Pancreas (tissue), 10 donors: ENCODE results near the gene IFIT1. TPM values are rescaled to one million over a fixed set of nuclear protein-coding genes. Genes with fewer than 3 reads are reported as not detected.
"Not testable (repeated sequence)": the region's sequence is repeated elsewhere in the genome, so short reads cannot be mapped to it uniquely, and the experiment has no call there.

Experiments
- ATAC-seq, 4 donors: fragments of 200-7000 bp; cut with Tn5 transposase; one replicate each; pipeline versions ENCODE4 v1.8.0 to v1.9.1; 2020; ENCODE audit warnings: mild to moderate bottlenecking in 4 of 4, moderate library complexity in 4 of 4
- DNase-seq, 6 donors: peaks; one replicate each; pipeline ENCODE4 v3.0.0-alpha.2; 2020
- FAIRE-seq: peaks from 2 replicates; lab custom pipeline; 2012; peaks lifted over from hg19 to GRCh38; lab: Jason Lieb, UNC
- H3K27ac ChIP-seq, 4 donors: fragments of 200-600 bp; sonication (generic); 1 replicate in 3 of 4; 2 replicates in 1 of 4; pipeline versions ENCODE4 v1.5.0 to v1.8.0; 2020
- H3K27me3 ChIP-seq, 4 donors: fragments of 200-600 bp; one replicate each; pipeline ENCODE4 v1.8.0; 2021
- H3K36me3 ChIP-seq, 3 donors: fragments of 200-600 bp; sonication (generic) in 1 of 3; one replicate each; pipeline versions ENCODE4 v1.5.0 to v1.8.0; 2020 to 2021
- H3K4me1 ChIP-seq, 3 donors: fragments of 200-600 bp; one replicate each; pipeline ENCODE4 v1.8.0; 2021
- H3K4me3 ChIP-seq, 4 donors: fragments of 200-600 bp; sonication (generic) in 2 of 4; one replicate each; pipeline versions ENCODE4 v1.5.0 to v1.8.0; 2020 to 2021
- H3K9me3 ChIP-seq, 4 donors: fragments of 200-600 bp; one replicate each; pipeline ENCODE4 v1.8.0; 2021
- WGBS, 2 donors: extraction: QIAGEN DNeasy Blood & Tissue Kit; methylation state at CpG; one replicate each; pipeline ENCODE4 v1.1.7; 2013; 5-methylcytosine and 5-hydroxymethylcytosine counted together
- intact Hi-C, 3 donors: fragments of 100-400 bp; cut with DNase I; formaldehyde crosslinking; loops; one replicate each; pipeline versions ENCODE4 v1.11.1 to v1.14.2; 2022
- polyA plus RNA-seq, 2 donors: library from polyadenylated mRNA; stranded (reverse); fragments of 200-250 nt; gene quantifications; one replicate each; pipeline ENCODE4 v1.2.3, GENCODE V29; 2013
- total RNA-seq, 6 donors: library from RNA; stranded (reverse); fragmentation: NEBNext Ultra II Directional in 4 of 6; extraction: Animal tissue kit (Norgen Biotek cat#: 25700) in 4 of 6; gene quantifications; one replicate each; pipeline versions ENCODE4 v1.2.1 to v1.2.4, GENCODE V29; 2021 to 2023
- TF ChIP-seq, protein P1 (sequence below), 4 donors: fragments of 200-600 bp; sonication (generic) in 3 of 4; IDR thresholded peaks; one replicate each; pipeline versions ENCODE4 v1.5.0 to v1.8.0; 2021; ENCODE audit warnings: antibody characterized with exemption in 4 of 4
- donor health status: healthy with polysubstance abuse.
- donor health status: DM: no; HTN: no; CAD: no; lungs with moderate emphysema.
- donor health status: DM: no; HTN: no; CAD: no.
- donor health status: control.
- donor health status: control.
- donor health status: Bipolar disorder and iron deficiency.
- donor health status: DM: yes; HTN: yes; CAD: no.
- donor health status: DM: no; HTN: no; CAD: no.
- donor health status: DM: no; HTN: no; CAD: no.
- donor health status: DM: yes; HTN: yes; CAD: no.

Gene IFIT1
- total and polyA plus RNA-seq, 8 donors: 2.4 to 11.4 (median 4.0) TPM

- H3K4me3 ChIP-seq: no peak overlapping the region
- TF ChIP-seq, protein P1, sequence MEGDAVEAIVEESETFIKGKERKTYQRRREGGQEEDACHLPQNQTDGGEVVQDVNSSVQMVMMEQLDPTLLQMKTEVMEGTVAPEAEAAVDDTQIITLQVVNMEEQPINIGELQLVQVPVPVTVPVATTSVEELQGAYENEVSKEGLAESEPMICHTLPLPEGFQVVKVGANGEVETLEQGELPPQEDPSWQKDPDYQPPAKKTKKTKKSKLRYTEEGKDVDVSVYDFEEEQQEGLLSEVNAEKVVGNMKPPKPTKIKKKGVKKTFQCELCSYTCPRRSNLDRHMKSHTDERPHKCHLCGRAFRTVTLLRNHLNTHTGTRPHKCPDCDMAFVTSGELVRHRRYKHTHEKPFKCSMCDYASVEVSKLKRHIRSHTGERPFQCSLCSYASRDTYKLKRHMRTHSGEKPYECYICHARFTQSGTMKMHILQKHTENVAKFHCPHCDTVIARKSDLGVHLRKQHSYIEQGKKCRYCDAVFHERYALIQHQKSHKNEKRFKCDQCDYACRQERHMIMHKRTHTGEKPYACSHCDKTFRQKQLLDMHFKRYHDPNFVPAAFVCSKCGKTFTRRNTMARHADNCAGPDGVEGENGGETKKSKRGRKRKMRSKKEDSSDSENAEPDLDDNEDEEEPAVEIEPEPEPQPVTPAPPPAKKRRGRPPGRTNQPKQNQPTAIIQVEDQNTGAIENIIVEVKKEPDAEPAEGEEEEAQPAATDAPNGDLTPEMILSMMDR (IDR thresholded peaks at IDR 0.05): no peak
- intact Hi-C loops: no loop called here
- DNase-seq (no peak), ATAC-seq (no peak), FAIRE-seq (no peak)
- no peaks in the 10 kb centered on the region for H3K36me3 ChIP-seq
- WGBS, 2 donors: 80% methylated on average over 5 of the region's 5 CpGs
- no peaks in the 10 kb centered on the region for H3K9me3 ChIP-seq
- peaks cover 0 to 18% (median 6%) of the 10 kb centered on the region in 3 donors for H3K4me1 ChIP-seq
- H3K27ac ChIP-seq: peak overlapping the region in 1 of 4 donors; percentile 71
- H3K27me3 ChIP-seq: no peaks in the 10 kb centered on the region
Measured at GRCh38 chr10:89390476-89391225, 1.8 kb upstream of the IFIT1 start.

- DNase-seq, FAIRE-seq, intact Hi-C loops, H3K27me3 ChIP-seq, H3K9me3 ChIP-seq, ATAC-seq, H3K4me3 ChIP-seq, H3K36me3 ChIP-seq: not testable (repeated sequence)
- peak overlapping the region in 1 of 4 donors; percentile 71 for H3K27ac ChIP-seq
- 85 to 90% methylated on average over 4 of the region's 4 CpGs for WGBS, 2 donors
- H3K4me1 ChIP-seq: peaks cover 0 to 18% (median 6%) of the 10 kb centered on the region in 3 donors
Measured at GRCh38 chr10:89391226-89391576, 1.2 kb upstream of the IFIT1 start.

DNA sequence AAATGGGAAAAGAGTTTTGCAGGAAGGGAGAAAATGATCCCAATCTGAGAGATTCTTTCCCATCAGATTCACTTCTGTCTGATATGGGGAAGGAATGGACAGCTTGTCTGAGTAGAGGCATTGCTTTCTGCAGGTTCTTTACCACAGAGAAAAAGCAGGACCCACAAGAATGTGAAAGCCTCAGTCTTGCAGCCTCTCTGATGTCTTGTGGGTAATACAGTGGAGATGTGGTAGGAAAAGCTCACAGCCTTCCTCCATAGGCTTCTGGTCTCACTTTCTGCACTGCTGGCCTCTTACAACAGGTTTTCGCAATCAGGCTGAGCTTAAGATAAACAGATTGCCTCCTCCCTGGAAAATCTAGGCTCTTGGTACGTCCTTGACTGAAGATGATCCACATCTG is 551 bp downstream of the IFIT1 start:
- 5 to 8% methylated on average over 2 of the region's 2 CpGs for WGBS, 2 donors

GRCh38 chr10:89393898-89394297 is 1.5 kb downstream of the IFIT1 start:
- Histone ChIP-seq H3K36me3 (no peaks in the 10 kb centered on the region), H3K4me3 (peak overlapping the region in 1 of 4 donors; percentile 24), H3K27me3 (no peaks in the 10 kb centered on the region), H3K27ac (peak overlapping the region in 1 of 4 donors; percentile 71), H3K9me3 (no peaks in the 10 kb centered on the region), H3K4me1 (peaks cover 0 to 18% (median 6%) of the 10 kb centered on the region in 3 donors)
- WGBS, 2 donors: 20 to 28% methylated on average over 3 of the region's 3 CpGs
- no peak for DNase-seq
- FAIRE-seq: no peak
- TF ChIP-seq, protein P1 (IDR thresholded peaks at IDR 0.05): no peak
- intact Hi-C loops: no loop called here
- ATAC-seq: peak in 1 of 4 donors; percentile 13

More for the DNA sequence above, 551 bp downstream of the IFIT1 start:
- Histone ChIP-seq H3K9me3 (no peaks in the 10 kb centered on the region), H3K36me3 (no peaks in the 10 kb centered on the region), H3K27me3 (no peaks in the 10 kb centered on the region), H3K4me1 (peaks cover 0 to 18% (median 6%) of the 10 kb centered on the region in 3 donors), H3K4me3 (peak overlapping the region in 3 of 4 donors; percentile 20 to 47 (median 24)), H3K27ac (peak overlapping the region in 3 of 4 donors; percentile 61 to 79 (median 71))
- DNase-seq (no peak), ATAC-seq (peak; percentile 35 to 76 (median 63)), FAIRE-seq (no peak)
- TF ChIP-seq, protein P1 (IDR thresholded peaks at IDR 0.05): no peak
- intact Hi-C loops: no loop called here

- DNase-seq: no peak
- no peaks in the 10 kb centered on the region for H3K27me3 ChIP-seq
- intact Hi-C loops: no loop called here
- H3K4me1 ChIP-seq: peaks cover 0 to 18% (median 6%) of the 10 kb centered on the region in 3 donors
- no peak overlapping the region for H3K4me3 ChIP-seq
- no peak overlapping the region for H3K27ac ChIP-seq
- H3K36me3 ChIP-seq: no peaks in the 10 kb centered on the region
- TF ChIP-seq, protein P1 (IDR thresholded peaks at IDR 0.05): no peak
- no peaks in the 10 kb centered on the region for H3K9me3 ChIP-seq
- ATAC-seq: no peak
- no peak for FAIRE-seq
- WGBS, 2 donors: 97% methylated on average over 2 of the region's 2 CpGs
Measured at GRCh38 chr10:89395141-89395540, 2.7 kb downstream of the IFIT1 start.
